H54 (cell line): ENCODE results near the gene HSFX3.
"Not testable (repeated sequence)": the region's sequence is repeated elsewhere in the genome, so short reads cannot be mapped to it uniquely, and the experiment has no call there.

Experiments used
- DNase-seq: peaks from one replicate; pipeline ENCODE4 v3.0.0; 2011; ENCODE audit warnings: low spot score, mixed read lengths; ENCODE audit not compliant: insufficient read length
- FAIRE-seq: peaks from 3 replicates; lab custom pipeline; 2011; peaks lifted over from hg19 to GRCh38; lab: Jason Lieb, UNC
- POLR2A ChIP-seq: IDR thresholded peaks from 2 replicates; pipeline ENCODE4 v1.6.1; 2011; ENCODE audit warnings: low read depth, mild to moderate bottlenecking, low read length

Gene HSFX3

DNA sequence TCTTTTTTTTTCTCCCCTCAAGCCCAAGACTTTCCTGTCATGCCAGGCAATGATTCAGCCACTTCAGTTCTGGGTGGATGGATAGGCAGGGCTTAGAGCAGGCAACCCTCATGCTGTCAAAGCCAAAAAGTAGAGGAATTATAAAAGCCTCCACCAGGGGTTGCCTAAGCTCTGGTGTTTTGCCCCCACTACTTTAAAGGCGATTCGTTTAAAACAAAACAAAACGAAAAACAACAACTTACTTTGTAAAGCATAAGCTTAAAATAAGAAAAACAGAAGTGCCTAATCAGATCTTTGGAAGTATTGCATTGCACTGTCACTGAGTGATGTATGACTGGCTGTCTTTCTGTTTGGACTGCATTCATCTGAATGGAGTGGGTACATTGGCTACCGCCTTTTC is 39.3 kb downstream of the HSFX3 start:
- DNase-seq (no peak), FAIRE-seq (no peak)

DNA sequence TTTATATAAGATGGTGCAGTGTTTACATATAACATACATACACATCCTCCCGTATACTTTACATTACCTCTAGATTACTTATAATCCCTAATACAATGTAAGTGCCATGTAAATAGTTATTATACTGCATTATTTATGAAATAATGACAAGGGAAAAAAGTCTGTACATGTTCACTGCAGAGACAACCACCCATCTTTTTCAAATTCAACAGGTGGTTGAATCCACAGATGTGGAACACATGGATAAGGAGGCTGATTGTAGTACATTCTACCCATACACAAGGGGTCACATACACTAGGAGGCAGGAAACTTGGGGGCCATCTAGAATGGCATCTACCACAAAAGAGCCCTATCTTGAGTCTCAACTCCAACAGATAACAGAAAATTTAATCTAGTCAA is 41.3 kb downstream of the HSFX3 start:
- TF ChIP-seq POLR2A = no peak
- FAIRE-seq (no peak), DNase-seq (no peak)

More for the DNA sequence above, 39.3 kb downstream of the HSFX3 start:
- no peak for TF ChIP-seq POLR2A

DNA sequence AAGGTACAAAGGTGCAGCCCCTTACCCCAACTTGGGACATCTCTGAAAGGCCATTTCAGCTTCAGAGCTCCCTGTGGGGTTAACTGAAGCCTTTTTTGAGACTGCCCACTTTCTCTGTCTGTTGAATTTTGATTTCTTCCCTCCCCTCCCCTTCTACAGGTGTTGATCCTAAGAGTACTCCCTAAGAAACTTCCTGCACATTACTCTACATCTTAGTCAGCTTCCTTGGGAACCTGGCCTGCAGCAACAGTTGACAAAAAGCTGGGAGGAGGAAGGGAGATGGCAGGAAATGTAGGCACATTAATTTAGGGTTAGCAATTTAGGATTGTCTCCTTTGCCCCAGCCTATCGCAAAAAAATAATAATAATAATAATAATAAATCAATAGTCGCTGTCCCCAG is 43.4 kb downstream of the HSFX3 start:
- FAIRE-seq (no peak), DNase-seq (no peak)
- no peak for TF ChIP-seq POLR2A

DNA sequence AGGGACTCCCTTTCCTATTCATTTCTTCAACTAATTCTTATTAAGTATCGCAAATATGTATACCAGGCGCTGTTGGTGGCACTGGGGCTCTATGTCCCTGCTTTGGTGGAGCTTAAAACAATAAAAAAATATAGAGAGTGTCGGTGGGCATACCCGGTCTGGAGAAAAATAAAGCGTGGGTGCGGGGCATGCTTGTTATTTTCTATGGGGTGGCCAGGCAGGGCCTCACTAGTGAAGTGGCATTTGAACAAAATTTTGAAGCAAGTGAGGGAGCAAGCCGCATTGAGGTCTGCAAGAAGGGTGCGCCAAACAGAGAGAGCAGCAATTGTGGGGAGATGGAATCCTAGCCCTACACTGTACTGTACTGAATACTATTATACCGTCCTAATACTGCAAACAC is 44.1 kb downstream of the HSFX3 start:
- DNase-seq = no peak
- TF ChIP-seq POLR2A = no peak
- no peak for FAIRE-seq

DNA sequence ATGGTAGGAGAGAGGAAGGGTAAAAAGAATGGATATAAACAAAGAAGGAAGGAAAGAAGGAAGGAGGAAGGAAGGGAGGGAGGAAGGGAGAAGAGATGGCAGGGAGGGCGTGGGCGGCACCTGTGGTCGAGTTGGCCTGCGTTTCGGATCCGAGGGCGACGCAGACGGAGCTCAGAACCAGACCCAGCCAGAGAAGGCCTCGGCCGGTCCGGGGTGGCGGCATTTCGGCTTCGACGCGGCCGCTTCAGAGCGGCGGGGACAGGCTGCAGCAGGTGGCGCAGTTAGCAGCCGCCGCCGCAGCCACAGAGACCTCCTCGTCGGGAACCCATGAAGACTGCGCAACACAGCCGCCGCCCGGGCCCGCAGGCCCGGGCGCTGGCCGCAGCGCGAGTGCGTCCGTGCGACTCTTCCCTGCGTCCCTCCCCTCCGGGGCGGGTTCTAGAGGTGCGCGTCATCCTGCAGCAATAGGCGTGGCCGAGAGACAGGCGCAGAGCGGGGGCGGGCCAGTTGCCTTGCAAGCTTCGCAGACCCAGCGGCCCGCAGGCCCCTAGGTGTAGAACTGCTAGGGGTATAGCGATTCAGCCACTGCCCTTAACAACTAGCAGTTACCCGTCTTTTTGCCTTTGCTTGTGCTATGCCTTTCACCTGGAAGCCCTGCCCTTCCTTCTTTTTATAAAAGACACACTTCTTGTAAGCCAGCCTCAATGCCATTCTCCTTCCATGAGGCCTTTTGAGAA is 44.6 kb downstream of the HSFX3 start, which contains the start of gene IDS:
IDS (minus strand) TSS at position 392 of the 737 bp plus-strand sequence; CDS start at position 223, 169 bp downstream.
- FAIRE-seq (no peak), DNase-seq (peak; percentile 58)
- peak; percentile 59; the same call in 1 of the 2 replicates for TF ChIP-seq POLR2A

DNA sequence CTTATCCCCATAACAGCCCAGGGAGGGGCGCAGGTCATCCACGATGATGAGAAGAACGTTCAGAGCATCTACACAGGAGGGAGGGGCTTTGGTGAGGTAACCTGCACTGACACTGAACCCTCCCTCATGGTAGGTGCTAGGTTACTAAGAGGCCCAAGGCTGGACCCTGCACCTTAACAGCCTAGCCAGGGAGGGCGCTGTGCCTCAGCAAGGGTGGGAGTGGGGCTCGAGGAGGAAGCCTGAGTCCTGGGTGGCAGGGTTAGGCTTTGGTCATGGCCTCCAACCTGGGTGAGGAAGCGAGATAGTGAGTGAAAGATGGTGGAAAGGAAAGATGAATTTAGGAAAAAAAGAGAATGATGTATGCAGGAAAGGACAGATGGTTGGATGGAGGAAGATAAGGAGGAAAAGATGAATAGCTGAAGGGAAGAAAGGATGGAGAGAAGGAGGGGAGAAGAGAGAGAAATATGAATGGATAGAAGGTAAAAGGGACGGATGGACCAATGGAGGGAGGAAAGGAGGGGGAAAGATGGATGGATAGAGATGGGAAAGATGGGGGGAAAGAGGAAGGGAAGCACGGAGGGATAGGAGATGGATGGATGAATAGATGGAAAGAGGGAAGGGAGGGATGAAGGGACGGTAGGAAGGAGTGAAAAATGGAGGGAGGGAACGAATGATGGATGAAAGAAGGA is 45.4 kb downstream of the HSFX3 start:
- FAIRE-seq = no peak
- DNase-seq = no peak
- no peak for TF ChIP-seq POLR2A

DNA sequence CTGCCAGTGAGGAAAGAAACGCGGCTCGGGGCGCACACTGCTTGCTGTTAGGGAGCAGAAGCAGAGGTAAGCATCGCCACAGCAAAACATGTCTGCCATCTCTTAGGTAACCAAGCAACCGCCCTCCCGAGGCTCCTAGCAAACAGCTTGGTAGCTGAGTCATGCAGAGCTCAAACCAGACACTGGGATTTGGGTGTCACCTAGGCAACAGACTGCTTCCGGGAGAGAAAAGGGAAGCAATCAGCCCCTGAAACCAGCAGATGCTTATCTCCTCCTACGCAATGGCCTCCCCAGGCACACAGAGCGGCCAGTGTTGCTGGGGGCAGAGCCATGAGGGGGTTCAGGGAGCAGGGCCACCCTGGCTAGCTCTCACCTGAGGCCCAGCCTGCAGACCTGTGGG is 46.3 kb downstream of the HSFX3 start:
- peak; percentile 91 for FAIRE-seq
- DNase-seq = not testable (repeated sequence)

DNA sequence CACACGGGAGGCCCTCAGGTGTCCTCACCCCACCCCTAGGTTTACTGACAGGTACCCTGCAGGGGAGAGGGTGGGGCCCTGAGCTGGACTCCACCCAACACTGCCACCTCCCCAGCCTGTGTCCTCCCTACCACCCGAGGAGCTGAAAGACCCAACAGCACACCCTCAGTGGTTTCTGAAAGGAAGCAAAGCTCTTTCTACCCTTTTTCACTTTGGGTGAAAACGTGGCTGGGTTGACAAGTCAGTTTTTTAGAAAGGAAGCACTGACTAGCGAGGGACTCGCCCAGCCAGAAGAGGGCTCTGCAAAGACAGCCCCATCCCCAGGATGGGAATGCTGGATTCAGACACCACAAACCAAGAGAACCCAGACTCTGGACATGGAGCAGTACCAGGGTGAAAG is 46.8 kb downstream of the HSFX3 start:
- not testable (repeated sequence) for DNase-seq, FAIRE-seq

DNA sequence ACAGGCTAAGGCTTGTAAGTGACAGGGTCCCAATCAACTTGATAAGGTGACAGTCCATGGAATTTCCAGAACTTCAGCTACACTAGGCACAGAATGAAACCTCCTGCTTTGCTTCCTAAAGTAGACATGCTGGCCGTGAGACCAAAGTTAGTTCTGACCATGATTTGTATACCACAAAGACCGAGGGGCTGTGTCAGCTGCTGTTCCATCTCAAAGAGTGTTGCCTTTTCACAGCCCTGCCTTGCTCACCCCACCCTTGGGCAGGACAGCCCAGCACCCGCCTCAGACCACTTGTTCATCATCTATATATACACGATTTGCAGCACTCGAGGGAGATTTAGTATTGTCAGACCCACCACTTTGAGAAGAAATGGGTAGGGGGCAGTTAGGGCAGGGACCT is 50.0 kb downstream of the HSFX3 start:
- no peak for TF ChIP-seq POLR2A
- DNase-seq = no peak
- no peak for FAIRE-seq

DNA sequence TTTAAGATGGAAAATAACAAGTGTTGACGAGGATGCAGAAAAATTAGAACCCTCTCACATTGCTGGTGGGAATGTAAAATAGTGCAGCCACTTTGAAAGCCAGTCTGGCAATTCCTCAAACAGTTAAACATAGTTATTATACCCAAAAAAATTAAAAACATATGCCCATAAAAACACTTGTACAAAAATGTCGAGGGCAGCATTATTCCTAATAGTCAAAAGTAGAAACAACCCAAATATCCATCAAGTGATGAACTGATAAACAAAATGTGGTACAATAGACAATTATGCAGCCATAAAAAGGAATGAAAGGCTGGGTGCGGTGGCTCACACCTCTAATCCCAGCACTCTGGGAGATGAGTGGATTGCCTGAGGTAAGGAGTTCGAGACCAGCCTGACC is 51.0 kb downstream of the HSFX3 start:
- no peak for TF ChIP-seq POLR2A
- FAIRE-seq = no peak

More for the DNA sequence above, 51.0 kb downstream of the HSFX3 start:
- no peak for DNase-seq
